ENCODE measurements around the gene LANCL1.

Gene LANCL1

GRCh38 chr2:210476194-210477128, at the start of gene LANCL1:
Gene LANCL1, minus strand, starts transcription at chr2:210476759. Its CDS starts 363 bp downstream, at chr2:210476396.
- DNase-seq, result peak; percentile 86

GRCh38 chr2:210524533-210524932, 48.0 kb upstream of the LANCL1 start:
- no peak for DNase-seq

GRCh38 chr2:210523650-210524289, 47.2 kb upstream of the LANCL1 start:
- DNase-seq, result no peak

- no peak for DNase-seq
These were observed 45.8 kb upstream of the LANCL1 start for GRCh38 chr2:210522399-210522798.

- DNase-seq, result no peak
These were observed 43.0 kb upstream of the LANCL1 start for GRCh38 chr2:210519594-210519993.

GRCh38 chr2:210517264-210517663, 40.7 kb upstream of the LANCL1 start:
- DNase-seq, result no peak

GRCh38 chr2:210515911-210516310, 39.4 kb upstream of the LANCL1 start:
- DNase-seq, result no peak

GRCh38 chr2:210503725-210504191, 27.2 kb upstream of the LANCL1 start:
- DNase-seq, result no peak

GRCh38 chr2:210503001-210503623, 26.6 kb upstream of the LANCL1 start:
- peak; percentile 10 for DNase-seq

- DNase-seq, result no peak
These were observed 20.0 kb upstream of the LANCL1 start for GRCh38 chr2:210496512-210496911.

GRCh38 chr2:210493528-210493927, 17.0 kb upstream of the LANCL1 start:
- DNase-seq, result no peak

GRCh38 chr2:210481601-210482175, 5.1 kb upstream of the LANCL1 start:
- DNase-seq, result no peak

GRCh38 chr2:210480764-210481163, 4.2 kb upstream of the LANCL1 start:
- no peak for DNase-seq

- DNase-seq, result peak; percentile 4
These were observed 3.5 kb upstream of the LANCL1 start for GRCh38 chr2:210480079-210480478.

- no peak for DNase-seq
These were observed 2.1 kb upstream of the LANCL1 start for GRCh38 chr2:210478661-210479060.

- peak; percentile 10 for DNase-seq
These were observed 937 bp upstream of the LANCL1 start for GRCh38 chr2:210477496-210477895.

- DNase-seq, result no peak
These were observed 853 bp downstream of the LANCL1 start for GRCh38 chr2:210475706-210476105.

- no peak for DNase-seq
These were observed 1.8 kb downstream of the LANCL1 start for GRCh38 chr2:210474776-210475175.

GRCh38 chr2:210461401-210461800, 15.2 kb downstream of the LANCL1 start:
- no peak for DNase-seq

- DNase-seq, result no peak
These were observed 16.0 kb downstream of the LANCL1 start for GRCh38 chr2:210460322-210461227.

GRCh38 chr2:210459880-210460279, 16.7 kb downstream of the LANCL1 start:
- no peak for DNase-seq

GRCh38 chr2:210459407-210459806, 17.2 kb downstream of the LANCL1 start:
- DNase-seq, result no peak

Measured in activated naive CD4-positive, alpha-beta T cell treated with Interleukin-2 at 50 U/mL for 16 hours (primary cell).